Left colon (tissue), 2 donors: ENCODE data around the gene IGSF1. TPM values are rescaled to one million over a fixed set of nuclear protein-coding genes. Genes with fewer than 3 reads are reported as not detected.

Source experiments
- total RNA-seq, 2 donors: library from RNA; stranded (reverse); fragmentation: NEBNext Ultra II Directional; extraction: Animal tissue kit (Norgen Biotek cat#: 25700); gene quantifications; one replicate each; pipeline ENCODE4 v1.2.1, GENCODE V29; 2021
- donor health status: DM: no; HTN: no; CAD: no.
- donor health status: DM: yes; HTN: yes; CAD: no.

IGSF1 gene
- total RNA-seq, 2 donors from 2014 or later = 0.11 to 0.12 TPM

Other genes with a start within 250 kb of the IGSF1 start
- under 1 TPM; 0.18 to 0.42 TPM for gene ARHGAP36, start 231.0 kb downstream of the IGSF1 start, total RNA-seq